Brain pericyte (primary cell): ENCODE measurements around the gene MBP.

ENCODE experiments used
- DNase-seq: peaks from one replicate; pipeline ENCODE4 v3.0.0-alpha.2; 2012; ENCODE audit warnings: low read depth, low spot score

The MBP gene

DNA sequence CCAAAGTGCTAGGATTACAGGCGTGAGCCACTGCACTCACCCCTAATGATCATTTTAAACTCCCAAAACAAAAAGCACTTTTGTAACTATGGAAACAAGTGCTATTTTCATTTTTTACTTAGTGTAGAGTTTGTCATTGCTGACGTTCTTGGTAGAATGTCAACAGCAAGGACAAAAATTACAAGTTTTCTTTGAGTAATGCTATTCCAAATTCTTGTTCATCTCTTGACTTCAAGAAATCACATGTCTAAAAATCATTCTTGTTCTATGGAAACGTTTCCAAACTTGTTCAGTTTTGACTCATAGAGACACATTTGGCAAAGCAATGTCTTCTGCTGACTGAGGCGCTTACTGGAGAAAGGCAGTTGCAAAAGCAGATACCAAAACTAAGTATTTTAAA lies 82.6 kb downstream of the MBP start:
- no peak for DNase-seq

DNA sequence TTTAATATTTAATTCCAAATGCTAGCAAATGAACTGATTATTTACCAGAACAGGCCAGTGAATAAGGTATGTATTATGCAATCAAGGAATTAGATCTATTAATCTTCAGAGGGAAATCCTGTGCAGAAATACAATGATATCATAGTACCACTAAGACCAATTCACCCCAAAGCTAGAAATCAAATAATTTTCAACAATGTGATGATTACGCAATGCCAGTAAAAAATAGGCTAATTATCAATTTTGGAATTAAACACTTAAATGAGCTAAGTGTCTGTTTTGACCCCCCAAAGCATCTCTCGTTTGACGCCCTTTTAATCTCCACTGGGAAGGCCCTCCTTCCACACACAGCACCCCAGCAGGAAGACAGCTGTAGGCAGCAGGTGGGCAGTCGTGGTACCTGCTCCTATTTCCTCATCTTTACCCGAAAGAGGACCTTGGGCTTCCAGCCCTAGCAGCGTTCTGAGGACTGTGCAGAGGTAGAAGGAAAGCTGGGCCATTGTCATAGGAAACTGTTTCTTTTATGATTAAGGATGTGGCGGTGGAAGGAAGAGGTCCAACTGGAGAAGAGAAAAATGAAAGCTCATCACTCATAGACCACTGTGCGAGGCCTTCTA lies 84.7 kb downstream of the MBP start:
- no peak for DNase-seq

- DNase-seq: no peak
These were observed 85.6 kb downstream of the MBP start for GRCh38 chr18:77046994-77047393.

DNA sequence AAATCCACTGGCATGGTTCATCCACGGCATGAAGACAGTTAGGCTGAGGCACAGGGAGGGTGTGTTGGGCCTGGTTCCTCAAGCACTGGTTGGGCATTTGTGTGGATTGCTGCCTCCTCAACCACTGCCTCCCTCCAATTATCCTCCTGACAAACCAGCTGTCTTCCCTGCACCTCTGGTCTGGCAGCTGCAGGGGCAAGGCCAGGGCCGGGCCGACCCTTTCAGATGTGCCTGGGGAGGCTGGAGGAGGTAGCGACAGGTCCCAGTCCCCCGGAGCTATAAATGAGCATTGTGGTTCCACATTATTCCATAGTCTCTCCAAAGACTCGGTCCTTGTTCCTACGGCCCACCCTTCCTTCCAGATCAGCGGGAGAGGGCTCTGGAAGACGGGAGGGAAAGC lies 86.2 kb downstream of the MBP start:
- DNase-seq: no peak

- no peak for DNase-seq
These were observed 86.9 kb downstream of the MBP start for GRCh38 chr18:77045677-77046076.

DNA sequence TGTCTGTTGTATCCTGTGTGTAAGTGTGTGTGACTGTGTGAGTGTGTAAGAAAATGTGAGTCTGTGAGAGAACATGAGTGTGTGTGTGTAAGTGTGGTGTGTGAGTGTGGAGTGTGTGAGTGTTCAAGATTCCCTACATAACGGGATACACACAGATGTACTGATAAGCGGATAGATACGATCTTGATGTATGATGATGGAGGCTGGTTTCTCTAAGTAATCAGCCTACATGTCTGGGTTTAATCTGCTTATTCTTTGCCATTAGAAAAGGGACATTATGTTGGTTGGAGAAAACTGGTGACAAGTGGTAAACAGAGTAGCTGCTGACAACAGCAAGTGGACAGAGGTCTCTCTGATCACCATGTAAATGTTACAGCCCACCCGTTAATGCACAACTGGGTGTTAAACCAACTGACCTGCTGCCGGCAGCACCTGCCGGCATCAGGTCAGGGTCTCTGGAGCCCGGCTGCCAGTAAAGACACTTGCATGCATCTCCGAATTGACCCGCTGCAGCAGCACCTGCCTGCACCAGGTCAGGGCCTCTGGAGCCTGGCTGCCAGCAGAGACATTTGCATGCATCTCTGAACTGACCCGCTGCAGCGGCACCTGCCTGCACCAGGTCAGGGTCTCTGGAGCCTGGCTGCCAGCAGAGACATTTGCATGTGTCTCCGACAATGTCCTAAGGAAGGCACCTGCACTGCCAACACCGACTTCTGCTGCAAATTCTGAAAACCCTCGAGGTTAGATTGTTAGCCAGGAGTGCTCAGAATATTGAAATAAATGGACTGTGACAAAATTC lies 87.5 kb downstream of the MBP start:
- DNase-seq: no peak

- no peak for DNase-seq
These were observed 88.9 kb downstream of the MBP start for GRCh38 chr18:77043541-77044280.

DNA sequence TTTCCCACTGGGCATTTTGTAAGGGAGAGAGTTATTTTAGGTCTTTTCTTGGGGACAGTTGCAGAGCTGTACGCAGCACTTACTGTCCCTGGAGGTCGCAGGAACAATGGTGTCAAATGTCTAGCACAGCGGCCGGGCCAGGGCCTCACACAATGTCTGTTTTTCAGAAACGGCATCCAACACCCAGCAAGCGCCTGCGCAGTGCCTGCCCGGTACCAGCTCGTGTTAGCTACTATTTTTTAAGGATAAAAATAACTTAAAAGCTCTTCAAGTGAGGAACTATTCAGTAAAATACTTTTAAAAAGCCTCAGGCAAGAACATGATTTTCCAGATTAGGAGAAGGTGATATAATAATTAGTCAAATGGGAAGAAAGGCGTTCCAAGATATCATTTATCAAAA lies 90.0 kb downstream of the MBP start:
- no peak for DNase-seq

GRCh38 chr18:77039196-77040130 lies 93.1 kb downstream of the MBP start:
- no peak for DNase-seq

DNA sequence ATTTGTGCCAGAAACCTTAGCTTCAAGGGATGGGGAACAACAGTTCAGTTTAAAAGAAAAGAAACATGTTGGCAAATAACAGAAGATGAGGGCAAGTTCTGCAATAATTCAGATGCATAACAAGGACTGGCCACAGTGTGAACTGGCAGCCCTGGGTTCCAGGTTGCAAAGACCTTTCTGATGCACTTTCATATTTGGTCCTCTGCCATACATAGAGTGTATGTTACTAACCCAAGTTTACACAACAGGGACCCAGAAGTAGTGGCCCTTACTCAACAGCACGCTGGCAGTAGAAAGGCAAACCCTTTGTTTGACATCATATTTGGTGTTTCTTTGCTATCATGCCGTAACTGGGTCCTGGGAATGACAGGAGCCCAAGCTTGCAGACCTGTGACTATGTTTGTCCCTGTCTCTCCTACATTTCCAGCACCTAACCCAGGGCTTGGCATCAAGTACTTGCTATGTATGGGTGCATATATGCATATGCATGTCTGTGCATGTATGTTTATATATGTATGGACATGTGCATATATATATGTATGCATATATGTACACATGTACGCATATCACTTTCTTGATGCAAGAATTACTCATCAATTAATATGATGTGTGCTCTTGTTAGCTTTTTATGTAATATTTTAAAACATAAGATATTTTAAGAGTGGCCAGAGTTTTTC lies 94.3 kb downstream of the MBP start:
- DNase-seq: no peak

DNA sequence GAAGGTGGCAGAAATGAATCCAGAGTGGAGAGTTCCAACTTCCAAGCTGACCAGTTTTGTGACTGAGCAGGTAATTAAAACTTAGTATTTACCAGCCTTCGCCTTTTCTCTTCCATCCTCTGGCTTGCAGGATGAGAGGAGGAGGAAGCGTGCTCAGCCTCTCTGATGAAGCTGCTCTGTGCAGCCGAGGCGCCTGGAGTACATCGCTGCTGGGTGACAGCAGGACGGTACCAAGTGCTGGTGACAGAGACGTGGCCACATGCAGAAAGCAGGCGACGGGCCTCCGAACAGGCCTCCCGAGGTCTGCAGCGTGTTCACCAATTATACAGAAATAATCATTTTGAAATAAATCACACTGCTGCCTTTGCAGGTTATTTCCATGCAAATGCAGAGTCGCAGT lies 95.0 kb downstream of the MBP start:
- no peak for DNase-seq

- no peak for DNase-seq
These were observed 97.0 kb downstream of the MBP start for GRCh38 chr18:77035380-77036187.

DNA sequence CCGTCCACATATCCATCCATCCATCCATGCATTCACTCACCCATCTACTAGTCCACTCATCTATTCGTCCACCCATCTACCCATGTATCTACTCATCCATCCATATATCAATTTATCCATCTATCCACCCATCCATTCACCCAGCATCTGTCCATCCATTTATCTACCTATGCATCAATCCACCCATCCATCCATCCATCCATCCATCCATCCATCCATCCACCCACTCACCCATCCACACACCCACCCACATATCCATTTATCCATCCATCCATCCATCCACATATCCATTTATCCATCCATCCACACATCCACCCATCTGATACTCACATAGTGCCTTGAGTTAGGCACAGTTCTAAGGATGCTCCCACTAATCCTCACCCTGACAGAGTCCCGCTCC lies 99.0 kb downstream of the MBP start:
- no peak for DNase-seq

DNA sequence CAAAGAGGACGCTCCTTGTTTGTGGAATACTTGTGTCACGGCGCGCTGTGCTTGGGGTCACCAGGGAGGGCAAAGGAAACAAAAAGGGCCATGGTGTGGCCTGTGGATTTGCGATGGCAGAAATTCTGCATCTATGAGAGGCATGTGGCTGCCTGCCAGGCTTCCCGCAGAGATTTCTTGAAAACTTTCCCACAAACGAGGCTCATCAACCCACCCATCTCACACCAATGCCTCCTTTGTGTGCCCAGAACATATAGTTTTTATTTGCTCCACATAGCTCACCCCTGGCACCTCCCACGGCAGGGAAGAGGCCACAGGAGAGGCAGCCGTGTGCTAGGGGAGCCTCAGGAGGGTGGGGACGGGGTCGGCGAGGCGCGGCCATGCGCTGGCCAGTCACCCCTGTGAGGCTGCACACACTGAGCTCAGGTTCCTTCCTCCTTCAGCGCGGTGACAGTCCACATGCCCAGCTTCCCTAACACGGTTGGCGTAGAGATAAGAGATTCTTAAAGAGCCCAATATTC lies 100.3 kb downstream of the MBP start:
- no peak for DNase-seq

DNA sequence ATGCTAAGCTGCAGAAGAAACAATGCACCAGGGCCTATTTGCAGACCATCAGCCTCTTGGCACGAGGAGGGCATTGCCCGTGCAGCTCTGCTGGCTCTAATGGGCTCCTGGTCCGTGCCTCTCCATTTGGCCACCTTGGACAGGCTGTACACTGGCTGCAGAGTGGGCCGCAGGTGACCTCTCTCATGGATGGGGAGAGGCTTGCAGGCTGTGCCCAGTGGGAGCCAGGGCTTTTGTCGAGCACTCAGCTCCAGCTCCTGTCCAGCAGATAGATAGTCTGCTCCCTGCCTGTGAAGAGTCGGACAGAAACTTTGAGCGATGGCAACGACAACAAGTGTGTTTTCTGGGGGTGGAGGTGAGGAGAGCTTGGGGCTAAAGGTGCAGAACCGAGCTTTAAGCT lies 100.9 kb downstream of the MBP start:
- DNase-seq: no peak

- DNase-seq: no peak
These were observed 102.4 kb downstream of the MBP start for GRCh38 chr18:77030201-77030600.

DNA sequence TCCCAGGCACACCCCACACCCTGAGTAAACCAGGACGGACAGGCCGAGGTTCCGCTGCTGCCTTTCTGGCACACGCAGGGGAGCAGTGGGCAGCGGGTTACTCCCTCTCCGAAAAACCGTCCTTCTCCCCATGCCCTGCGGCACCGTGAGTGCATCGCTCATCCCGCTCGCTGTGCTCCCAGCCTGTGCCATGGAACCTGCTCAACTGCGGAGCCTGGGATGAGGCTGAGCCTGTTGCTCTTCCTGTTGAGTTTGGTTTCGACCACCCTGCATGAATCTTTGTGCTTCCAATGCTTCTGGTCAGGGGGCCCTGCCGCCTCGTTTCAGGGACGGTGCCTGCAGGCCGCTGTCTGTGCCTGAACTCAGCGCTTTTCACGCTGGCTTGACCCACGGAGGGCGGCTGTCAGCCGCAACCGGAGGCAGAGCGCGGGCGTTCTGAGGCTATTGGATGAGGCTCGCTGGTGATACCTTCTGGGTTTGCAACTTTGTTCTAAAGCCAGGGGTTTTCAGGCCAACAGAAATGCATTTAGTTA lies 106.7 kb downstream of the MBP start:
- DNase-seq: no peak

- no peak for DNase-seq
These were observed 107.5 kb downstream of the MBP start for GRCh38 chr18:77025123-77025522.

DNA sequence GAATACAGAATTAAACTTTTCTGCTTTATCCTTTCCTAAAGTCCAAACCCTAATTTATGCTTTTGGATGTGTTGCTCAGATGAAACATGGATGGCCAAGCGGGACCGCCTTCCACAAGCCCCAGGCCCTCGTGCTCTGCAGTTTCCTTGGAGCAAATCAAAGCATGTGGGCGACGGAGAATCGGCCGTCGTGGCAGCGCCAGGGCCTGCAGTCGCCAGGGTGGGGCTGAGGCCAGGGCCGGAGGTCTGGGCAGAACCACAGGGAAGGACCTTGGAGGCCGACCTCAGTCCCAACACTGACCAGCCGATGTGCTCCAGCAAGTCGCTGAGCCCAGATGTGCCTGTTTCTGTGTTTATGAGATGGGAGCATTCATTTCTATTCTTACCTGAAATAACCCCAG lies 108.1 kb downstream of the MBP start:
- no peak for DNase-seq
